ENCODE results near the gene MRPL34.
A peak's percentile ranks its signal among the peaks of the same experiment; 100 is the strongest.

The MRPL34 gene

DNA sequence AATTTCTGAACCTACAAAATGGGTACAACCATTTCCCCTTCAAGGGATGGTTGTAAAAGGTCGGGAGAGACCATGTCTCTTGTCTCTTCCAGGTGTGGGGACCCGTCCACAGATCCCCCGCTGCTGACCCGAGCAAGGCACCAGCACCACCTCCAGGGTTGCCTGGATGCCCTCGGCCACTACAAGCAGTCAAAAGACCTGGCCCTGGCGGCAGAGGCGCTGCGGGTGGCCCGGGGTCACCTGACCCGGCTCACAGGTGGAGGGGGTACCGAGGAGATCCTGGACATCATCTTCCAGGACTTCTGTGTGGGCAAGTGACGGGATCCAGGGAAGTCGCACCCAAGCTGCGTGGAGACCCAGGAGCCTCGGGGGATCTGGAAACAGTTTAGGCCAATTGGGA lies 35.7 kb downstream of the MRPL34 start:
- DNase-seq (ENCODE audit: low read depth), result no peak

DNA sequence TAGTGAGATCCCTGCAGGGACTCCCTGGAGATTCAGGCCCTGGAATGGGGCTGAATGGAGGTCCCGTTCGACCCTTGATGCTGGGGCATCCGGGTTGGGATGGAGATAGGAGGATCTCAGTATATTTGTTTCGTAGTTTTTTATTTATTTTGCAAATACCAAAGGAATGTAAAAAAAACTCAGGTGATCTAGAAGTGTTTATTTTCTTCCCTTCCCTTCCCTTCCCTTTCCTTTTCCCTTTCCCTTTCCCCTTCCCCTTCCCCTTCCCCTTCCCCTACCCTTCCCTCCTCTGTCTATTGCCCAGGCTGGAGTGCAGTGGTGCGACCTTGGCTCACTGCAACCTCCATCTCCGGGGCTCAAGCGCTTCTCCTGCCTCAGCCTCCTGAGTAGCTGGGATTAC lies 36.2 kb downstream of the MRPL34 start:
- DNase-seq (ENCODE audit: low read depth), result no peak

DNA sequence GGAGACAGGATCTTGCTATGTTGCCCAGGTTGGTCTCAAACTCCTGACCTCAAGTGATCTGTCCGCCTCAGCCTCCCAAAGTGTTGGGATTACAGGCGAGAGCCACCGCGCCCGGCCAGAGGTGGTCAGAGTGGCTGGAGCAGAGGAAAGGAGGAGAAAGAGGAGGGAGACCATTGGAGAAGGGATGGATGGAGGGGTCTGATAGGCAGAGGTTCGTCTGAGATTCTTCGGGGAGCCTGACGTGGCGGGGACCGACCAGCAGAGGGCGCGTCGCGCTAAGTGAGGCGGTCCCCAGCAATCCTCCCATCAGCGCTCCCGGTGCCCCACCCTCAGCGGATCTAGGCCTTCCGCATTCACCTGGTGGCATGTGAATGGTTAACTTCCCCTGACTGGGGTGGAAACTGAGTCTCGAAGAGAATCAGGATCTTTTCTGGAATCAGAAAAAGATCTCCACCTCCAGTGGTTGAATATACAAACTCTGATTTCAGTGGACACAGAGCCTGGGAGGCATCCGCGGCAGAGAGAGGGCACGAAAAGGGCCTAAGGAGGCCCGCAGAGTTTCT lies 40.5 kb downstream of the MRPL34 start:
- DNase-seq (ENCODE audit: low read depth), result peak; percentile 60

DNA sequence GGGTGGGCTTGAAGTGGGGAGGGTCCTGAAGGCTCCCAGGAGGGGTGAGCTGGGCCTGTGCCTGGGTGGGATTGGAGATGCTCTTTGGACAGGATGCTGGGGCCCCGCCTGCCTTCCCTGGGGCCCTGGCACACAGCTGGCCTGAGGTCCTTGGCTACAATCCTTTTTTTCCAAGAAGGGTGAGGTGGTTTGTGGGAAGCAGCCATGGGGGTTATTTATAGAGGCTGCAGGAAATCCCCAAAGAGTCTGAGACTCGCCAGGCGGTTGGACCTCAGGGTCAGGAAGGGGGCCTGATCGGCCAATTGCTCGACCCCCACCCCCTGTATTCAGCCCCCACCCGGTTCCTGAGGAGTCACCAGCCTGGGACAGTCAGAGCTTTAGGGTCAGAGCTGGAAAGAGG lies 41.7 kb downstream of the MRPL34 start:
- DNase-seq (ENCODE audit: low read depth), result no peak

DNA sequence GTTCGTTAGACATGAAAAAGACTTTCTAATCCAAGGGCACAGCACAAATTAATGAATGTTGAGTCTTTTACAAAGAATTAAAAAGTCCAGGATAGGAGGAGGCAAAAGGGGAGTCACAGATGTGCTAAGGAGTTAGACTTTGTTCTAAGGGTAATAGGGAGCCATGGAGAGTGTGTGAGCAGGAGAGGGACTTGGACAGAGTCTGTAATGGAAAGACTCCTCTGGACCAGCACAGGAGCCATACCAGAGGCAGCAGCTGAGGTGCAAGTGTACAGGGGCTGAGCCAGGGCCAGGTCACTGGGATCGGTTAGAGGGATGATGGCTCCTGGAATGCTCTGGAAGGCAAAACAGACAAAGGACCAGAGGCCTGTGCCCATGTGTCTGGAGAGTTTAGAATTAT lies 42.2 kb downstream of the MRPL34 start:
- no peak for DNase-seq (ENCODE audit: low read depth)

DNA sequence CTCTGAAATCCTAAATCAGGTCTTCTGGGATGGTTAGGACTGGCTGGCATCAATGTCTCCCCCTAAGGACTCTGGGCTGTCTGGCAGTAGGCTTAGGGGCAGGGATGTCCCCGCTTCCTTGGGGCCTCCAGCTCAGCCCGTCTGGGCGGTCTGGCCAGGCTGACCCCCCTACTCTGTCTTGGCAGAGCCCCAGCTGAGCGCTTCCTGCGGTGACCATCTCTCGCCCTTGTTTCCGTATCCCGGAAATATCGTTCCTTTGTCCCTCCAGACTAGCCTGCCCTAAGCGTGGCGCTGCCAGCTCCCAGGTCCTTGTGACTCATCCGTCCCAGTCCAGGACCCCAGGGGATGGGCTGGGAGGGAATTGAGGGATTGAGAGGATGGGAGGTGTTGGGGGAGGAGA lies 43.0 kb downstream of the MRPL34 start:
- no peak for DNase-seq (ENCODE audit: low read depth)

DNA sequence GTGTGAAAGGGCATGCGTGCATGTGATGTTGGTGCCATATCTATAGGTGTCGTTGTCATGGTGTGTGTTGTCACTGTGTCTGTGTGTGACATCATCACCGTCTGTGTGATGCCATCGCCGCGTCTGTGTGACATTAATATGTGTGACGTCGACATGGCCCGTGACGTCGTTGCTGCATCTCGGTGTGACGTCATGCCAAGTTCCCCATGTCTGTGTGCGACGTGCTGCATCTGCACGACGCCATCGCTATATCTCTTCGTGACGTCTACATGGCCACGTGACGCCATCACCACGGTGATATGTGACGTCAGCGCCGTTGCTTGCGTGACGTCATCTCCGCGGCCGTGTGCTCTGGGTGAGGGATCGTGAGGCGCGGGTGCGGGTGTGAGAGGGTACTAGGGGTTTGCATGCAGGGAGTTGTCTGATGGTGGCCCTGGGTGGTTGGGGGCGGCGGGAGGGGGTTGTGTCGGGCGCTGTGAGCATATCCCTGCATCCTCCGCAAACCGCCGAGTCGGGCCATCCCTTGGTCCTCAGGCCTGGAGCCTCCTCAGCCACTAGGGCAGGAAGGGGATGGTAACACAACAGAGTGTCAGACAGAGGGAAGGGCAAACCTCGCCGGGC lies 46.3 kb downstream of the MRPL34 start:
- no peak for DNase-seq (ENCODE audit: low read depth)

DNA sequence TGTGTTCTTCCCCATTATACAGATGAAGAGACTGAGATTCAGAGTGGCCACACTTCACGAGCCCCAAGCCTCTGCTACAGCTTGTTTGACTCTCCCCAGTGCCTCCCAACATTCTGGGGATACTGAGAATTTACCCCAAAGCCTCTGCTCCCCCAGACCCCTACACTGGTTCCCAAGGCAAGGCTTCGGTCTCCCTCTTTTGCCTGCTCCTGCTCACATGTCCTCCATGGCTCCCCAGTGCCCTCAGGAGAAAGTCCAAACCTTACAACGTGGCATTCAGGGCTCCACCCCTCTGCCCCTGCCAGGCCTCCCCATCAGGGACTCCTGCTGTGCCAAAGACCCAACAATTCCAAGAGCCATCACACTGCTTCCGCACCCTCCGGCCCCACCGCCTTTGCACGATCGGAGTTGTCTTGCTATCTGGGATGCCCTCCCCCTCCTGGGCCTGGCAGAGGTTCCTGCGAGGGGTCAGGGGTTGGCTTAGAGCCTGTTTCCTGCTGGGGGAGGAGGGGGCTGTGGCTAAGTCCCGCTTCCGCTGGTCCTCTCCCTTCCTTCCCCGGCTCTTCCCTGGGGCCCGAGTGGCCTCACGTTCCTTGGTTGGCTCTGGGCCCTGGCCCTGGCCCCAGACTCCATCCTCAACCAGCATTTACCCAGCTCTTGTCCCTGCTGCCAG lies 47.1 kb downstream of the MRPL34 start:
- DNase-seq (ENCODE audit: low read depth), result no peak

DNA sequence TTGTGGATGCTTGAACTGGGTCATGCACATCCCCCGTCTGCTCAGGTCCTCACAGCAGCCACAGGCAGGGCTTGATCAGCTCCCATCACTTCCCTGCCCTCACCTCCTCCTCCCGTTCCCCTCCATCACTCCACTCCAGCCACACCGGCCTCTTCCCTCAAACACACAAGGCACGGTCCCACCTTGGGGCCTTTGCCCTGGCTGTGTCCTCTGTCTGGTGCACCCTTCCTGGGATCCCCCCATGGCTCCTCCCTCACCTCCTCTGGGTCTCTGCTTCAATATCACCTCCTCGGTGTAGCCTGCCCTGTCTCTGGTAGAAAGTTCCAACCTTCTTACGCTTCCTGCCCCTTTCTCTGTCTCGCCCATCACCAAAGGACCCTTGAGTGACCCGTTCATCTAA lies 47.7 kb downstream of the MRPL34 start:
- DNase-seq (ENCODE audit: low read depth), result no peak

Data from stimulated activated CD4-positive, alpha-beta T cell treated with anti-CD3 and anti-CD28 coated beads, Interleukin-2, amount 100 ng/mL, for 4 hours (primary cell).